HEK293T (cell line): ENCODE results near the gene PHLDA3.
"Not testable (repeated sequence)": the region's sequence is repeated elsewhere in the genome, so short reads cannot be mapped to it uniquely, and the experiment has no call there.

ENCODE experiments used
- CTCF ChIA-PET: fragments of 350-600 bp; formaldehyde crosslinking; extraction: SDS; loops from one replicate; lab custom pipeline; 2021; ENCODE audit warnings: antibody characterized with exemption, inconsistent platforms; lab: Yijun Ruan, JAX
- POLR2A ChIA-PET: fragments of 350-600 bp; formaldehyde crosslinking; extraction: SDS; loops from one replicate; lab custom pipeline; 2020; ENCODE audit warnings: antibody characterized with exemption, inconsistent platforms; lab: Yijun Ruan, JAX
- DNase-seq: peaks from one replicate; pipeline ENCODE4 v3.0.0; 2012; ENCODE audit warnings: mixed read lengths; ENCODE audit errors: extremely low spot score
- ARNT ChIP-seq: fragments of 450-650 bp; IDR thresholded peaks from 2 replicates; pipeline ENCODE4 v1.6.1; 2017; ENCODE audit warnings: mild to moderate bottlenecking
- BHLHE40 ChIP-seq: fragments of 450-650 bp; IDR thresholded peaks from 2 replicates; pipeline ENCODE4 v1.6.1; 2016; ENCODE audit warnings: mild to moderate bottlenecking, moderate library complexity, borderline replicate concordance
- CTBP1 ChIP-seq: fragments of 450-650 bp; IDR thresholded peaks from 2 replicates; pipeline ENCODE4 v1.6.1; 2016; ENCODE audit warnings: borderline replicate concordance
- ELF4 ChIP-seq: fragments of 450-650 bp; IDR thresholded peaks from 2 replicates; pipeline ENCODE4 v1.6.1; 2017; ENCODE audit warnings: antibody characterized with exemption
- FOXA1 ChIP-seq: fragments of 450-650 bp; IDR thresholded peaks from 2 replicates; pipeline ENCODE4 v1.6.1; 2016; ENCODE audit warnings: mild to moderate bottlenecking
- FOXK2 ChIP-seq: fragments of 450-650 bp; IDR thresholded peaks from 2 replicates; pipeline ENCODE4 v1.6.1; 2016; ENCODE audit warnings: mild to moderate bottlenecking
- FOXM1 ChIP-seq: fragments of 450-650 bp; IDR thresholded peaks from 2 replicates; pipeline ENCODE4 v1.6.1; 2017; ENCODE audit warnings: mild to moderate bottlenecking, borderline replicate concordance
- HDGF ChIP-seq: fragments of 450-650 bp; IDR thresholded peaks from 2 replicates; pipeline ENCODE4 v1.6.1; 2017; ENCODE audit warnings: antibody characterized with exemption, borderline replicate concordance
- L3MBTL2 ChIP-seq: fragments of 450-650 bp; conservative IDR thresholded peaks from 2 replicates; pipeline ENCODE4 v1.6.1; 2016; ENCODE audit warnings: mild to moderate bottlenecking
- LEF1 ChIP-seq: fragments of 450-650 bp; IDR thresholded peaks from 2 replicates; pipeline ENCODE4 v1.6.1; 2017; ENCODE audit warnings: mild to moderate bottlenecking, borderline replicate concordance
- NFRKB ChIP-seq: fragments of 450-650 bp; IDR thresholded peaks from 2 replicates; pipeline ENCODE4 v1.6.1; 2016; ENCODE audit warnings: mild to moderate bottlenecking, moderate library complexity
- PKNOX1 ChIP-seq: fragments of 450-650 bp; IDR thresholded peaks from 2 replicates; pipeline ENCODE4 v1.6.1; 2016
- SP1 ChIP-seq: fragments of 450-650 bp; IDR thresholded peaks from 2 replicates; pipeline ENCODE4 v1.6.1; 2017
- SUZ12 ChIP-seq: fragments of 450-650 bp; IDR thresholded peaks from 2 replicates; pipeline ENCODE4 v1.6.1; 2016; ENCODE audit warnings: mild to moderate bottlenecking
- TARDBP ChIP-seq: fragments of 450-650 bp; IDR thresholded peaks from 2 replicates; pipeline ENCODE4 v1.6.1; 2016
- ZNF384 ChIP-seq: fragments of 450-650 bp; IDR thresholded peaks from 2 replicates; pipeline ENCODE4 v1.6.1; 2016

The PHLDA3 gene

GRCh38 chr1:201473296-201473695 lies 4.3 kb upstream of the PHLDA3 start:
- no peak for DNase-seq
- TF ChIP-seq NFRKB (no peak), PKNOX1 (no peak), BHLHE40 (no peak), SP1 (no peak), FOXA1 (no peak), HDGF (no peak), LEF1 (no peak), ELF4 (no peak), SUZ12 (no peak), TARDBP (no peak), L3MBTL2 (no peak), ZNF384 (no peak), ARNT (no peak), FOXM1 (no peak), CTBP1 (no peak), FOXK2 (no peak)
- POLR2A ChIA-PET: no interaction called here
- CTCF ChIA-PET: no interaction called here

- POLR2A ChIA-PET, DNase-seq, CTCF ChIA-PET: not testable (repeated sequence)
Measured at GRCh38 chr1:201472321-201472720, 3.3 kb upstream of the PHLDA3 start.

- TF ChIP-seq L3MBTL2 (no peak), SUZ12 (no peak), PKNOX1 (no peak), SP1 (no peak), FOXA1 (no peak), ARNT (no peak), BHLHE40 (no peak), FOXM1 (no peak), NFRKB (no peak), ELF4 (no peak), FOXK2 (no peak), HDGF (no peak)
- POLR2A ChIA-PET: no interaction called here
- no peak for DNase-seq
- CTCF ChIA-PET: interaction anchor here (0.7 kb wide), 1 partner anchor 36 kb away, joined by 4 read pairs; no protein-coding TSS in a partner anchor
Measured at GRCh38 chr1:201471772-201472171, 2.8 kb upstream of the PHLDA3 start.

- POLR2A ChIA-PET: no interaction called here
- TF ChIP-seq LEF1 (no peak), ZNF384 (no peak), L3MBTL2 (no peak), SP1 (no peak)
- no peak for DNase-seq
- CTCF ChIA-PET: interaction anchor here (1.5 kb wide), 1 partner anchor 35 kb away, joined by 9 read pairs; no protein-coding TSS in a partner anchor
Measured at GRCh38 chr1:201470581-201470980, 1.6 kb upstream of the PHLDA3 start.

- TF ChIP-seq FOXM1 (no peak), LEF1 (no peak), BHLHE40 (no peak), FOXK2 (no peak), PKNOX1 (no peak), SUZ12 (no peak), ZNF384 (no peak), HDGF (no peak), CTBP1 (no peak), L3MBTL2 (no peak), TARDBP (no peak), SP1 (no peak), ELF4 (no peak), FOXA1 (no peak), NFRKB (no peak), ARNT (no peak)
- DNase-seq: no peak
- ChIA-PET POLR2A (interaction anchor here (0.9 to 1.6 kb wide), 4 partner anchors 9 to 34 kb away, joined by 3 to 5 read pairs (median 4); no protein-coding TSS in a partner anchor), CTCF (interaction anchor here (0.7 to 2.2 kb wide), 6 partner anchors 8 to 44 kb away, joined by 3 to 9 read pairs (median 8); no protein-coding TSS in a partner anchor)
Measured at GRCh38 chr1:201469645-201470074, 672 bp upstream of the PHLDA3 start.

- TF ChIP-seq L3MBTL2: peak; percentile 71; the same call in 1 of the 2 replicates
- TF ChIP-seq FOXA1: no peak
- TF ChIP-seq CTBP1: no peak
- TF ChIP-seq NFRKB: no peak
- no peak for TF ChIP-seq SUZ12
- no peak for TF ChIP-seq FOXK2
- TF ChIP-seq TARDBP: no peak
- TF ChIP-seq ELF4: no peak
- DNase-seq: peak; percentile 53
- ChIA-PET POLR2A (interaction anchor here (0.7 to 1.6 kb wide), 6 partner anchors 9 to 45 kb away, joined by 3 to 5 read pairs (median 3); no protein-coding TSS in a partner anchor), CTCF (interaction anchor here (1.1 to 2.2 kb wide), 5 partner anchors 10 to 45 kb away, joined by 3 to 9 read pairs (median 7); no protein-coding TSS in a partner anchor)
Measured at GRCh38 chr1:201468501-201468843, 516 bp downstream of the PHLDA3 start.
